K562 (cell line): ENCODE results near the gene CELF4.

Experiments
- BMI1 ChIP-seq: fragments of 150-350 bp; IDR thresholded peaks from 2 replicates; pipeline ENCODE4 v1.6.1; 2014; ENCODE audit warnings: low read length
- CEBPG ChIP-seq, 3 experiments: fragments of 200-800 bp in 1 of 3; sonication (Bioruptor generic) in 1 of 3; sonication (generic) in 1 of 3; formaldehyde crosslinking in 1 of 3; IDR thresholded peaks in 2 of 3; conservative IDR thresholded peaks in 1 of 3; 2 replicates each; pipeline versions ENCODE4 v1.6.1 to v1.8.0; 2016 to 2022; ENCODE audit warnings: missing compliant biosample characterization in 2 of 3, missing genetic modification characterization in 2 of 3, mild to moderate bottlenecking in 1 of 3, missing genetic modification reagents in 1 of 3
- CHCHD3 ChIP-seq: fragments of 250-450 bp; sonication (Bioruptor Pico); IDR thresholded peaks from 2 replicates; pipeline ENCODE4 v2.1.2; 2022; ENCODE audit warnings: mild to moderate bottlenecking
- JUNB ChIP-seq: fragments of 450-650 bp; formaldehyde crosslinking; conservative IDR thresholded peaks from 2 replicates; pipeline ENCODE4 v1.4.0; 2020; ENCODE audit warnings: mild to moderate bottlenecking
- MAFF ChIP-seq: IDR thresholded peaks from 2 replicates; pipeline ENCODE4 v1.6.1; 2012; ENCODE audit warnings: low read length, improper control_type of control experiment
- MTA3 ChIP-seq: fragments of 450-650 bp; formaldehyde crosslinking; IDR thresholded peaks from 2 replicates; pipeline ENCODE4 v1.6.1; 2017; ENCODE audit warnings: mild to moderate bottlenecking, borderline replicate concordance
- MXI1 ChIP-seq: IDR thresholded peaks from 2 replicates; pipeline ENCODE4 v1.6.1; 2011; ENCODE audit warnings: low read depth, mild to moderate bottlenecking, improper control_type of control experiment, low read length
- REST ChIP-seq, 2 experiments: fragments of 450-650 bp; formaldehyde crosslinking in 1 of 2; IDR thresholded peaks; 2 replicates each; pipeline versions ENCODE4 v1.4.0 to v1.6.1; 2014 to 2020; ENCODE audit warnings: mild to moderate bottlenecking in 2 of 2, borderline replicate concordance in 1 of 2, low read depth in 1 of 2
- RFX5 ChIP-seq: IDR thresholded peaks from 2 replicates; pipeline ENCODE4 v1.6.1; 2011; ENCODE audit warnings: low read depth, mild to moderate bottlenecking, improper control_type of control experiment, low read length
- ZBED1 ChIP-seq: IDR thresholded peaks from 2 replicates; pipeline ENCODE4 v1.6.1; 2014
- ZNF133 ChIP-seq: fragments of 250-450 bp; sonication (Bioruptor Pico); IDR thresholded peaks from 2 replicates; pipeline ENCODE4 v1.4.0; 2020; ENCODE audit warnings: mild to moderate bottlenecking
- ZNF639 ChIP-seq, 2 experiments: fragments of 200-800 bp in 1 of 2; sonication (Bioruptor generic) in 1 of 2; sonication (generic) in 1 of 2; formaldehyde crosslinking in 1 of 2; IDR thresholded peaks in 1 of 2; conservative IDR thresholded peaks in 1 of 2; 2 replicates each; pipeline versions ENCODE4 v1.5.0 to v1.6.1; 2016 to 2020; ENCODE audit warnings: missing compliant biosample characterization in 1 of 2, missing genetic modification characterization in 1 of 2, missing genetic modification reagents in 1 of 2
- ZNF75A ChIP-seq: fragments of 450-650 bp; formaldehyde crosslinking; IDR thresholded peaks from 2 replicates; pipeline ENCODE4 v1.4.0; 2020; ENCODE audit warnings: mild to moderate bottlenecking

- TF ChIP-seq MXI1 (no peak), ZBED1 (no peak), REST (IDR thresholded peaks at IDR 0.05; ENCODE audit: borderline replicate concordance) (no peak), REST (CRISPR knock-in tag; IDR thresholded peaks at IDR 0.05; ENCODE audit: low read depth) (no peak), MTA3 (no peak), CEBPG (CRISPR knock-in tag; IDR thresholded peaks at IDR 0.05) (no peak), CEBPG (tag; conservative IDR thresholded peaks at IDR 0.05 in 1 of 2, IDR thresholded peaks at IDR 0.05 in 1 of 2) (no peak), MAFF (no peak), ZNF639 (CRISPR knock-in tag; conservative IDR thresholded peaks at IDR 0.05 in 1 of 2, IDR thresholded peaks at IDR 0.05 in 1 of 2) (no peak), BMI1 (no peak), ZNF75A (CRISPR knock-in tag) (no peak), JUNB (CRISPR knock-in tag) (no peak), ZNF133 (CRISPR knock-in tag) (no peak), RFX5 (no peak), CHCHD3 (no peak)
These were observed 358.3 kb downstream of the CELF4 start for GRCh38 chr18:37207343-37207742.
